H9 (cell line): Measurements from ENCODE around the gene GIT2. TPM values are rescaled to one million over a fixed set of nuclear protein-coding genes. Genes with fewer than 3 reads are reported as not detected.
A peak's percentile ranks its signal among the peaks of the same experiment; 100 is the strongest.

Experiments used
- DNase-seq: peaks from one replicate; pipeline ENCODE4 v3.0.0-alpha.2; 2017
- H2AFZ ChIP-seq: one replicate; pipeline ENCODE4 v1.6.1; 2013; ENCODE audit warnings: mild to moderate bottlenecking, low read length, control low read depth, moderate library complexity
- H2AK5ac ChIP-seq: 2 replicates; pipeline ENCODE4 v1.6.1; 2013; ENCODE audit warnings: low read length, control low read depth, mixed read lengths; ENCODE audit not compliant: insufficient read length
- H2BK120ac ChIP-seq: one replicate; pipeline ENCODE4 v1.6.1; 2013; ENCODE audit warnings: low read depth, mild to moderate bottlenecking, low read length, control low read depth, inconsistent platforms; ENCODE audit not compliant: poor library complexity, severe bottlenecking
- H2BK12ac ChIP-seq: 2 replicates; pipeline ENCODE4 v1.6.1; 2013; ENCODE audit warnings: low read length, control low read depth, mixed read lengths, low read depth; ENCODE audit not compliant: insufficient read length
- H2BK15ac ChIP-seq: 2 replicates; pipeline ENCODE4 v1.6.1; 2013; ENCODE audit warnings: low read depth, low read length, control low read depth
- H2BK20ac ChIP-seq: one replicate; pipeline ENCODE4 v1.6.1; 2013; ENCODE audit warnings: low read depth, mild to moderate bottlenecking, low read length, control low read depth, inconsistent platforms; ENCODE audit not compliant: poor library complexity, severe bottlenecking
- H2BK5ac ChIP-seq: 2 replicates; pipeline ENCODE4 v1.6.1; 2013; ENCODE audit warnings: low read length, control low read depth, mixed read lengths; ENCODE audit not compliant: insufficient read length
- H3K14ac ChIP-seq: 2 replicates; pipeline ENCODE4 v1.6.1; 2013; ENCODE audit warnings: low read length, control low read depth; ENCODE audit not compliant: insufficient read depth
- H3K18ac ChIP-seq: 2 replicates; pipeline ENCODE4 v1.6.1; 2013; ENCODE audit warnings: low read depth, mild to moderate bottlenecking, mixed read lengths, low read length, control low read depth; ENCODE audit not compliant: insufficient read length
- H3K23ac ChIP-seq: 2 replicates; pipeline ENCODE4 v1.6.1; 2013; ENCODE audit warnings: low read length, control low read depth, mixed read lengths, low read depth; ENCODE audit not compliant: insufficient read length
- H3K23me2 ChIP-seq: 2 replicates; pipeline ENCODE4 v1.6.1; 2013; ENCODE audit warnings: low read depth, mild to moderate bottlenecking, mixed read lengths, low read length, control low read depth; ENCODE audit not compliant: insufficient read length, poor library complexity, severe bottlenecking
- H3K27ac ChIP-seq: 2 replicates; pipeline ENCODE4 v1.5.1; 2013; ENCODE audit warnings: low read length, control low read depth, mixed read lengths, low read depth; ENCODE audit not compliant: insufficient read length
- H3K27me3 ChIP-seq: 2 replicates; pipeline ENCODE4 v1.6.1; 2013; ENCODE audit warnings: low read length, control low read depth, inconsistent platforms; ENCODE audit not compliant: insufficient read depth
- H3K4ac ChIP-seq: 2 replicates; pipeline ENCODE4 v1.6.1; 2013; ENCODE audit warnings: low read depth, mild to moderate bottlenecking, control low read depth, inconsistent platforms, low read length, moderate library complexity
- H3K4me1 ChIP-seq: 2 replicates; pipeline ENCODE4 v1.6.1; 2013; ENCODE audit warnings: low read length, control low read depth, inconsistent platforms; ENCODE audit not compliant: insufficient read depth
- H3K4me2 ChIP-seq: 2 replicates; pipeline ENCODE4 v1.6.1; 2013; ENCODE audit warnings: low read length, control low read depth, mixed read lengths; ENCODE audit not compliant: insufficient read length, insufficient read depth
- H3K56ac ChIP-seq: 2 replicates; pipeline ENCODE4 v1.6.1; 2013; ENCODE audit warnings: low read depth, mild to moderate bottlenecking, mixed read lengths, low read length, control low read depth; ENCODE audit not compliant: insufficient read length
- H3K79me1 ChIP-seq: 2 replicates; pipeline ENCODE4 v1.6.1; 2013; ENCODE audit warnings: low read depth, mild to moderate bottlenecking, moderate library complexity, low read length, control low read depth, inconsistent platforms; ENCODE audit not compliant: insufficient read depth, poor library complexity, severe bottlenecking
- H3K79me2 ChIP-seq: 2 replicates; pipeline ENCODE4 v1.6.1; 2013; ENCODE audit warnings: low read length, control low read depth, inconsistent platforms; ENCODE audit not compliant: insufficient read depth
- H3K9ac ChIP-seq: 2 replicates; pipeline ENCODE4 v1.6.1; 2013; ENCODE audit warnings: low read length, control low read depth, mixed read lengths; ENCODE audit not compliant: insufficient read length; ENCODE audit errors: extremely low read depth
- H3K9me3 ChIP-seq: one replicate; pipeline ENCODE4 v1.6.1; 2013; ENCODE audit warnings: low read depth, low read length, inconsistent platforms; ENCODE audit not compliant: control insufficient read depth
- H3T11ph ChIP-seq: one replicate; pipeline ENCODE4 v1.6.1; 2013; ENCODE audit warnings: mild to moderate bottlenecking, low read length, control low read depth, inconsistent platforms
- H4K20me1 ChIP-seq: one replicate; pipeline ENCODE4 v1.6.1; 2013; ENCODE audit not compliant: control insufficient read depth, insufficient read length, insufficient read depth
- H4K5ac ChIP-seq: 2 replicates; pipeline ENCODE4 v1.6.1; 2013; ENCODE audit warnings: low read depth, mild to moderate bottlenecking, mixed read lengths, low read length, control low read depth; ENCODE audit not compliant: insufficient read length
- H4K8ac ChIP-seq: replicated peaks from 2 replicates; pipeline ENCODE4 v1.6.1; 2013; ENCODE audit warnings: low read length, control low read depth, mixed read lengths, low read depth; ENCODE audit not compliant: insufficient read length
- H4K91ac ChIP-seq: 2 replicates; pipeline ENCODE4 v1.6.1; 2013; ENCODE audit warnings: low read depth, mild to moderate bottlenecking, moderate library complexity, mixed read lengths, low read length, control low read depth; ENCODE audit not compliant: insufficient read length
- H3K27ac Mint-ChIP-seq, 3 experiments: 2 replicates in 2 of 3; 3 replicates in 1 of 3; pipeline ENCODE4 v1.8.0; 2020 to 2021; ENCODE audit warnings: mixed read lengths in 3 of 3, mild to moderate bottlenecking in 1 of 3, moderate library complexity in 1 of 3
- H3K27me3 Mint-ChIP-seq: 2 replicates; pipeline ENCODE4 v1.8.0; 2021; ENCODE audit warnings: low read depth, mild to moderate bottlenecking, moderate library complexity, mixed read lengths
- H3K36me3 Mint-ChIP-seq, 3 experiments: 2 replicates in 2 of 3; 3 replicates in 1 of 3; pipeline ENCODE4 v1.8.0; 2020 to 2021; ENCODE audit warnings: low read depth in 3 of 3, mixed read lengths in 3 of 3; ENCODE audit not compliant: insufficient read depth in 1 of 3
- H3K4me1 Mint-ChIP-seq, 2 experiments: 2 replicates each; pipeline ENCODE4 v1.8.0; 2020; ENCODE audit warnings: mixed read lengths in 2 of 2
- H3K4me3 Mint-ChIP-seq, 2 experiments: 2 replicates in 1 of 2; 3 replicates in 1 of 2; pipeline ENCODE4 v1.8.0; 2020 to 2021; ENCODE audit warnings: mild to moderate bottlenecking in 2 of 2, mixed read lengths in 2 of 2, moderate library complexity in 1 of 2
- H3K9me3 Mint-ChIP-seq, 2 experiments: 2 replicates in 1 of 2; 3 replicates in 1 of 2; pipeline ENCODE4 v1.8.0; 2020; ENCODE audit warnings: mild to moderate bottlenecking in 2 of 2, mixed read lengths in 2 of 2, moderate library complexity in 1 of 2
- WGBS: extraction: QIAGEN DNeasy Blood & Tissue Kit; methylation state at CpG from one replicate; pipeline ENCODE4 v1.1.7; 2013; ENCODE audit warnings: missing lambda C conversion rate, low lambda C conversion rate, mixed read lengths; ENCODE audit not compliant: insufficient read length; ENCODE audit errors: extremely low coverage; 5-methylcytosine and 5-hydroxymethylcytosine counted together
- total RNA-seq: library from RNA; stranded (reverse); gene quantifications from 2 replicates; pipeline ENCODE4 v1.2.1, GENCODE V29; 2021
- TF ChIP-seq, protein P1 (sequence below): fragments of 200-600 bp; sonication (generic); conservative IDR thresholded peaks from 3 replicates; pipeline ENCODE4 v1.8.0; 2021; ENCODE audit warnings: antibody characterized with exemption, mild to moderate bottlenecking

Gene GIT2
- total RNA-seq, 1 experiment from 2014 or later = 27.0 TPM

DNA sequence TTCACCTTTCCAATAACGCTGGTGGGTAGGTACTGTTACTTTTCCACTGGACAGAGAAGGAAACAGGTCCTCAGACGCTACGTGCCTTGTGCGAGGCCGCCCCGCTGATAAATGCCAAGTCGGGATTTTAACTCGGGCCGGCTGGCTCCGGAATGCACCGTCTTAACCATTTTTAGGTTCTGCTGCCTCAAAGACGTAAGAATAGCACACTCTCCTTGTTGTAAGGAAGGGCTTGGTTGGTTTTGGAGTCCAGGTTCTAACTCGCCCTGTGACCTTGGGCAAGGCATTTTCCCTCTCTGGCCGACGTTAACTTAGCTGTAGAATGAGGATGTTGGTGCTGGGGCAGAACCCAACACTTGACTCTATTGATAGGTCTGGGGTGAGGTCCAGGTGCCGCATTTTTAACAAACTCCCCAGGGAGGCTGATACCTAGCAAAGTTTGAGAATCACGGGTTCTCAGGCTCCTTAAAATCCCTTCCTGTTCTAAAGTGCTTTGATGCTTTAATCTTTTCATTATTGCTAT lies 3.9 kb upstream of the GIT2 start:
- H3K9ac ChIP-seq = no peak overlapping the region
- Mint-ChIP-seq H3K27me3 (peaks cover 12% of the 10 kb centered on the region), H3K36me3 (no peaks in the 10 kb centered on the region; a peak in 2 of 7 replicates), H3K27ac (peak overlapping the region in 2 of 3 experiments; percentile 57 to 72; a peak in 2 of 7 replicates), H3K9me3 (no peaks in the 10 kb centered on the region), H3K4me1 (peaks cover 20 to 21% of the 10 kb centered on the region in 2 experiments), H3K4me3 (peak overlapping the region; percentile 87 to 99)
- no peaks in the 10 kb centered on the region for H3K79me1 ChIP-seq
- peak overlapping the region; percentile 97 for H3K4me2 ChIP-seq
- no peak overlapping the region for H2BK12ac ChIP-seq
- TF ChIP-seq, protein P1, sequence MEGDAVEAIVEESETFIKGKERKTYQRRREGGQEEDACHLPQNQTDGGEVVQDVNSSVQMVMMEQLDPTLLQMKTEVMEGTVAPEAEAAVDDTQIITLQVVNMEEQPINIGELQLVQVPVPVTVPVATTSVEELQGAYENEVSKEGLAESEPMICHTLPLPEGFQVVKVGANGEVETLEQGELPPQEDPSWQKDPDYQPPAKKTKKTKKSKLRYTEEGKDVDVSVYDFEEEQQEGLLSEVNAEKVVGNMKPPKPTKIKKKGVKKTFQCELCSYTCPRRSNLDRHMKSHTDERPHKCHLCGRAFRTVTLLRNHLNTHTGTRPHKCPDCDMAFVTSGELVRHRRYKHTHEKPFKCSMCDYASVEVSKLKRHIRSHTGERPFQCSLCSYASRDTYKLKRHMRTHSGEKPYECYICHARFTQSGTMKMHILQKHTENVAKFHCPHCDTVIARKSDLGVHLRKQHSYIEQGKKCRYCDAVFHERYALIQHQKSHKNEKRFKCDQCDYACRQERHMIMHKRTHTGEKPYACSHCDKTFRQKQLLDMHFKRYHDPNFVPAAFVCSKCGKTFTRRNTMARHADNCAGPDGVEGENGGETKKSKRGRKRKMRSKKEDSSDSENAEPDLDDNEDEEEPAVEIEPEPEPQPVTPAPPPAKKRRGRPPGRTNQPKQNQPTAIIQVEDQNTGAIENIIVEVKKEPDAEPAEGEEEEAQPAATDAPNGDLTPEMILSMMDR = no peak
- H4K8ac ChIP-seq = no peak overlapping the region
- no peak overlapping the region for H2BK15ac ChIP-seq
- no peaks in the 10 kb centered on the region for H3K9me3 ChIP-seq
- H4K20me1 ChIP-seq = peaks cover 3% of the 10 kb centered on the region
- H3K79me2 ChIP-seq = no peaks in the 10 kb centered on the region
- no peaks in the 10 kb centered on the region for H3K27me3 ChIP-seq
- no peak overlapping the region for H3K27ac ChIP-seq
- H3K4me1 ChIP-seq = peaks cover 2% of the 10 kb centered on the region; the same call in 1 of the 2 replicates
- H3K18ac ChIP-seq = no peak overlapping the region
- no peak overlapping the region for H2BK120ac ChIP-seq
- H3K23me2 ChIP-seq = peaks cover 16% of the 10 kb centered on the region
- H3T11ph ChIP-seq = no peak overlapping the region
- H3K14ac ChIP-seq = no peak overlapping the region; the same call in 1 of the 2 replicates
- H2AFZ ChIP-seq = no peak overlapping the region
- WGBS = no CpG with 5 or more reads among the region's 17 CpGs
- no peak for DNase-seq
- no peak overlapping the region for H3K56ac ChIP-seq
- no peak overlapping the region for H4K91ac ChIP-seq
- no peak overlapping the region for H2AK5ac ChIP-seq
- no peak overlapping the region for H3K23ac ChIP-seq
- H3K4ac ChIP-seq = no peak overlapping the region
- no peak overlapping the region for H4K5ac ChIP-seq
- no peak overlapping the region for H2BK20ac ChIP-seq
- H2BK5ac ChIP-seq = no peak overlapping the region
